Hematopoietic multipotent progenitor cell treated with erythropoietin and hydrocortisone succinate and interleukin-3 and kit ligand, for 4 days (in vitro differentiated cells): Measurements from ENCODE around the gene ABCB9.
"Not testable (repeated sequence)": the region's sequence is repeated elsewhere in the genome, so short reads cannot be mapped to it uniquely, and the experiment has no call there.

Source experiments
- DNase-seq: peaks from one replicate; pipeline ENCODE4 v3.0.0-alpha.2; 2015

The ABCB9 gene

GRCh38 chr12:122961531-122962329, 4.5 kb downstream of the ABCB9 start:
- DNase-seq: peak; percentile 62

- DNase-seq: no peak
Measured at GRCh38 chr12:122960193-122960569, 6.1 kb downstream of the ABCB9 start.

GRCh38 chr12:122959566-122960192, 6.6 kb downstream of the ABCB9 start:
- DNase-seq: no peak

GRCh38 chr12:122958198-122958888, 7.9 kb downstream of the ABCB9 start:
- DNase-seq: no peak

GRCh38 chr12:122956035-122956434, 10.2 kb downstream of the ABCB9 start:
- DNase-seq: no peak

GRCh38 chr12:122955156-122955555, 11.1 kb downstream of the ABCB9 start:
- DNase-seq: no peak

- peak; percentile 91 for DNase-seq
Measured at GRCh38 chr12:122951979-122952892, 14.0 kb downstream of the ABCB9 start.

GRCh38 chr12:122951406-122951805, 14.9 kb downstream of the ABCB9 start:
- no peak for DNase-seq

- DNase-seq: no peak
Measured at GRCh38 chr12:122949816-122950675, 16.2 kb downstream of the ABCB9 start.

- no peak for DNase-seq
Measured at GRCh38 chr12:122949405-122949804, 16.9 kb downstream of the ABCB9 start.

GRCh38 chr12:122948605-122949004, 17.7 kb downstream of the ABCB9 start:
- DNase-seq: no peak

- peak; percentile 70 for DNase-seq
Measured at GRCh38 chr12:122947352-122947792, 18.9 kb downstream of the ABCB9 start.

- peak; percentile 96 for DNase-seq
Measured at GRCh38 chr12:122946690-122947341, 19.4 kb downstream of the ABCB9 start.

- DNase-seq: no peak
Measured at GRCh38 chr12:122944605-122945592, 21.4 kb downstream of the ABCB9 start.

- no peak for DNase-seq
Measured at GRCh38 chr12:122943196-122943595, 23.1 kb downstream of the ABCB9 start.

- no peak for DNase-seq
Measured at GRCh38 chr12:122942637-122943036, 23.6 kb downstream of the ABCB9 start.

- not testable (repeated sequence) for DNase-seq
Measured at GRCh38 chr12:122941351-122941750, 24.9 kb downstream of the ABCB9 start.

GRCh38 chr12:122939125-122939524, 27.1 kb downstream of the ABCB9 start:
- DNase-seq: no peak

GRCh38 chr12:122937622-122938091, 28.6 kb downstream of the ABCB9 start:
- peak; percentile 59 for DNase-seq

GRCh38 chr12:122935318-122935717, 30.9 kb downstream of the ABCB9 start:
- DNase-seq: no peak
